ENCODE results near the gene KDM7A. TPM values are rescaled to one million over a fixed set of nuclear protein-coding genes. Genes with fewer than 3 reads are reported as not detected.

KDM7A gene
- total and polyA plus RNA-seq, 2 of the 4 experiments (the other 2 are of a cell fraction), result 1.5 to 2.3 TPM

GRCh38 chr7:140068033-140068432 lies 108.8 kb downstream of the KDM7A start:
- no peaks in the 10 kb centered on the region for H3K9me1 ChIP-seq (ENCODE audit: insufficient read depth, low read length)
- TF ChIP-seq CHD1 (IDR thresholded peaks at IDR 0.05; ENCODE audit: low read depth, low read length) (no peak), BHLHE40 (IDR thresholded peaks at IDR 0.05; ENCODE audit: low read depth, low read length) (no peak), CEBPB (IDR thresholded peaks at IDR 0.05; ENCODE audit: low read depth, low read length) (no peak), FOS (IDR thresholded peaks at IDR 0.05; ENCODE audit: low read depth, low read length) (no peak), RAD21 (IDR thresholded peaks at IDR 0.05; ENCODE audit: low read length) (no peak), RFX5 (IDR thresholded peaks at IDR 0.05; ENCODE audit: low read depth, low read length) (no peak), SMC3 (IDR thresholded peaks at IDR 0.05; ENCODE audit: low read depth, low read length) (no peak), MXI1 (IDR thresholded peaks at IDR 0.05; ENCODE audit: borderline replicate concordance, low read depth, low read length) (no peak), NFE2L2 (IDR thresholded peaks at IDR 0.05; ENCODE audit: low read depth, low read length) (no peak), MAZ (IDR thresholded peaks at IDR 0.05; ENCODE audit: borderline replicate concordance, low read depth, low read length) (no peak), MAFK (IDR thresholded peaks at IDR 0.05; ENCODE audit: low read depth, low read length) (no peak), RCOR1 (IDR thresholded peaks at IDR 0.05; ENCODE audit: insufficient replicate concordance, low read length) (no peak), POLR2A (IDR thresholded peaks at IDR 0.05; ENCODE audit: low read depth, low read length) (no peak)
- TF ChIP-seq, protein P1, sequence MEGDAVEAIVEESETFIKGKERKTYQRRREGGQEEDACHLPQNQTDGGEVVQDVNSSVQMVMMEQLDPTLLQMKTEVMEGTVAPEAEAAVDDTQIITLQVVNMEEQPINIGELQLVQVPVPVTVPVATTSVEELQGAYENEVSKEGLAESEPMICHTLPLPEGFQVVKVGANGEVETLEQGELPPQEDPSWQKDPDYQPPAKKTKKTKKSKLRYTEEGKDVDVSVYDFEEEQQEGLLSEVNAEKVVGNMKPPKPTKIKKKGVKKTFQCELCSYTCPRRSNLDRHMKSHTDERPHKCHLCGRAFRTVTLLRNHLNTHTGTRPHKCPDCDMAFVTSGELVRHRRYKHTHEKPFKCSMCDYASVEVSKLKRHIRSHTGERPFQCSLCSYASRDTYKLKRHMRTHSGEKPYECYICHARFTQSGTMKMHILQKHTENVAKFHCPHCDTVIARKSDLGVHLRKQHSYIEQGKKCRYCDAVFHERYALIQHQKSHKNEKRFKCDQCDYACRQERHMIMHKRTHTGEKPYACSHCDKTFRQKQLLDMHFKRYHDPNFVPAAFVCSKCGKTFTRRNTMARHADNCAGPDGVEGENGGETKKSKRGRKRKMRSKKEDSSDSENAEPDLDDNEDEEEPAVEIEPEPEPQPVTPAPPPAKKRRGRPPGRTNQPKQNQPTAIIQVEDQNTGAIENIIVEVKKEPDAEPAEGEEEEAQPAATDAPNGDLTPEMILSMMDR (conservative IDR thresholded peaks at IDR 0.05; ENCODE audit: low read depth, low read length), result no peak
- TF ChIP-seq, protein P2, sequence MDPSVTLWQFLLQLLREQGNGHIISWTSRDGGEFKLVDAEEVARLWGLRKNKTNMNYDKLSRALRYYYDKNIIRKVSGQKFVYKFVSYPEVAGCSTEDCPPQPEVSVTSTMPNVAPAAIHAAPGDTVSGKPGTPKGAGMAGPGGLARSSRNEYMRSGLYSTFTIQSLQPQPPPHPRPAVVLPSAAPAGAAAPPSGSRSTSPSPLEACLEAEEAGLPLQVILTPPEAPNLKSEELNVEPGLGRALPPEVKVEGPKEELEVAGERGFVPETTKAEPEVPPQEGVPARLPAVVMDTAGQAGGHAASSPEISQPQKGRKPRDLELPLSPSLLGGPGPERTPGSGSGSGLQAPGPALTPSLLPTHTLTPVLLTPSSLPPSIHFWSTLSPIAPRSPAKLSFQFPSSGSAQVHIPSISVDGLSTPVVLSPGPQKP (IDR thresholded peaks at IDR 0.05; ENCODE audit: borderline replicate concordance, low read depth, low read length), result no peak
- TF ChIP-seq, protein P3, sequence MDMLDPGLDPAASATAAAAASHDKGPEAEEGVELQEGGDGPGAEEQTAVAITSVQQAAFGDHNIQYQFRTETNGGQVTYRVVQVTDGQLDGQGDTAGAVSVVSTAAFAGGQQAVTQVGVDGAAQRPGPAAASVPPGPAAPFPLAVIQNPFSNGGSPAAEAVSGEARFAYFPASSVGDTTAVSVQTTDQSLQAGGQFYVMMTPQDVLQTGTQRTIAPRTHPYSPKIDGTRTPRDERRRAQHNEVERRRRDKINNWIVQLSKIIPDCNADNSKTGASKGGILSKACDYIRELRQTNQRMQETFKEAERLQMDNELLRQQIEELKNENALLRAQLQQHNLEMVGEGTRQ (IDR thresholded peaks at IDR 0.05; ENCODE audit: low read depth, low read length), result no peak
- no peaks in the 10 kb centered on the region for H3K4me1 ChIP-seq (ENCODE audit: control insufficient read depth, insufficient read depth, low read length)
- no peak overlapping the region for H3K18ac ChIP-seq (ENCODE audit: low read depth, low read length)
- H2BK20ac ChIP-seq (ENCODE audit: low read depth, low read length), result no peak overlapping the region
- POLR2A ChIA-PET (ENCODE audit: unreplicated experiment), result no interaction called here
- no CpG with 5 or more reads among the region's 2 CpGs for WGBS, 2 experiments (ENCODE audit: extremely low coverage in 2 of 2, insufficient read length in 1 of 2)
- no peak overlapping the region for H2BK120ac ChIP-seq (ENCODE audit: low read depth, low read length)
- intact Hi-C loops (cut with micrococcal nuclease), result no loop called here
- peaks cover 3 to 7% of the 10 kb centered on the region in 2 experiments; a peak in 1 of 4 replicates for H3K79me1 ChIP-seq (ENCODE audit: low read depth in 1 of 2, low read length in 2 of 2)
- H3K36me3 ChIP-seq (ENCODE audit: control insufficient read depth, insufficient read depth, low read length), result no peaks in the 10 kb centered on the region
- no peak overlapping the region for H4K91ac ChIP-seq (ENCODE audit: insufficient read depth, low read depth, low read length)
- BruUV-seq (replicated peaks), result no TSS peak
- H3K4ac ChIP-seq (ENCODE audit: low read depth, low read length), result no peak overlapping the region
- H2AK5ac ChIP-seq (ENCODE audit: low read depth, low read length), result no peak overlapping the region
- no peak overlapping the region for H3K23ac ChIP-seq (ENCODE audit: low read depth, low read length)
- dilution Hi-C loops (cut with HindIII; ENCODE audit: low sequenced_read_pairs, unreplicated experiment), result no loop called here
- no peak overlapping the region for H3K4me2 ChIP-seq (ENCODE audit: low read depth, low read length)
- no peak overlapping the region for H4K5ac ChIP-seq (ENCODE audit: low read depth, low read length)
- H4K8ac ChIP-seq (ENCODE audit: low read depth in 2 of 2, low read length in 2 of 2), result no peak overlapping the region
- no peak overlapping the region for H3K56ac ChIP-seq (ENCODE audit: extremely low read depth, insufficient read depth, low read length)
- in situ Hi-C loops (cut with MboI; ENCODE audit: low sequenced_read_pairs), result no loop called here
- no peak overlapping the region for H3K27ac ChIP-seq (ENCODE audit: insufficient read depth, low read length)
- H3K9ac ChIP-seq (ENCODE audit: low read depth, low read length), result no peak overlapping the region
- H3K27me3 ChIP-seq (ENCODE audit: control insufficient read depth, insufficient read depth, low read length), result peaks cover 4% of the 10 kb centered on the region
- CTCF ChIA-PET, result no interaction called here
- H2AFZ ChIP-seq (replicated peaks; ENCODE audit: low read length, poor library complexity), result no peak overlapping the region
- H2BK5ac ChIP-seq (ENCODE audit: low read depth, low read length, poor library complexity, severe bottlenecking), result no peak overlapping the region
- no peak overlapping the region for H3K14ac ChIP-seq (replicated peaks; ENCODE audit: low read depth, low read length)
- H2AK9ac ChIP-seq (replicated peaks; ENCODE audit: low read depth, low read length, poor library complexity), result no peak overlapping the region
- H4K20me1 ChIP-seq (ENCODE audit: insufficient read depth, low read length), result no peaks in the 10 kb centered on the region
- H2BK15ac ChIP-seq (ENCODE audit: low read depth, low read length), result no peak overlapping the region
- H3K4me3 ChIP-seq (ENCODE audit: insufficient read depth, low read depth, low read length), result no peak overlapping the region
- no peak for DNase-seq
- ATAC-seq (ENCODE audit: low read depth), result no peak
- H3K9me3 ChIP-seq (ENCODE audit: control insufficient read depth, insufficient read depth, low read length), result peaks cover 7% of the 10 kb centered on the region
